ENCODE results near the gene PDE7B. TPM values are rescaled to one million over a fixed set of nuclear protein-coding genes. Genes with fewer than 3 reads are reported as not detected.

Gene PDE7B
- total and polyA plus RNA-seq, 2 of the 8 experiments (the other 6 are each of a cell fraction or from before 2014, with no cell fraction given) = not detected

GRCh38 chr6:136175873-136176272 lies 324.4 kb downstream of the PDE7B start:
- H3K79me2 ChIP-seq (ENCODE audit: control insufficient read depth in 1 of 2, insufficient read depth in 2 of 2, low read length in 2 of 2) = no peaks in the 10 kb centered on the region
- no peak overlapping the region for H4K5ac ChIP-seq (ENCODE audit: insufficient read length, low read depth, low read length)
- POLR2A ChIA-PET (ENCODE audit: partially characterized antibody) = no interaction called here
- no peak overlapping the region for H3K4ac ChIP-seq (replicated peaks; ENCODE audit: insufficient read length, low read depth, low read length)
- no peak overlapping the region for H2BK5ac ChIP-seq (ENCODE audit: low read depth, low read length)
- H2BK20ac ChIP-seq (ENCODE audit: low read length) = no peak overlapping the region
- no peak overlapping the region for H3K4me2 ChIP-seq (ENCODE audit: insufficient read depth in 1 of 2, low read depth in 2 of 2, low read length in 2 of 2)
- no peak overlapping the region for H3K18ac ChIP-seq (ENCODE audit: extremely low read depth, low read length)
- no peak overlapping the region for H2BK12ac ChIP-seq (ENCODE audit: low read depth, low read length)
- no peak overlapping the region for H2AFZ ChIP-seq (ENCODE audit: low read length)
- H3K4me1 ChIP-seq (replicated peaks in 1 of 4; ENCODE audit: control insufficient read depth in 3 of 4, insufficient read depth in 4 of 4, low read length in 3 of 4) = no peaks in the 10 kb centered on the region
- H3K27me3 ChIP-seq (replicated peaks in 1 of 4; ENCODE audit: control insufficient read depth in 3 of 4, extremely low read depth in 1 of 4, insufficient read depth in 3 of 4, low read length in 3 of 4) = no peaks in the 10 kb centered on the region
- H3K79me1 ChIP-seq (ENCODE audit: low read depth, low read length) = no peaks in the 10 kb centered on the region
- WGBS, 2 experiments (ENCODE audit: extremely low coverage in 1 of 2, insufficient coverage in 1 of 2, insufficient read length in 1 of 2, insufficient replicate concordance in 2 of 2, low coverage in 1 of 2, low lambda C conversion rate in 2 of 2, missing lambda C conversion rate in 1 of 2) = 83% methylated on average over 1 of the region's 1 CpG; no CpG with 5 or more reads in 1 of the 2 experiments
- no peaks in the 10 kb centered on the region for H4K20me1 ChIP-seq (replicated peaks in 1 of 2; ENCODE audit: control insufficient read depth in 1 of 2, insufficient read depth in 2 of 2, low read length in 2 of 2)
- no peak overlapping the region for H3K27ac ChIP-seq (ENCODE audit: low read depth, low read length)
- H4K91ac ChIP-seq (replicated peaks; ENCODE audit: insufficient read length, low read length) = no peak overlapping the region
- H2BK120ac ChIP-seq (replicated peaks; ENCODE audit: low read depth, low read length) = no peak overlapping the region
- H3K9me3 ChIP-seq (ENCODE audit: insufficient read depth in 2 of 2, low read depth in 1 of 2, low read length in 1 of 2) = no peaks in the 10 kb centered on the region
- H3K4me3 ChIP-seq (ENCODE audit: extremely low read depth in 1 of 4, insufficient read depth in 2 of 4, low read depth in 3 of 4, low read length in 4 of 4) = no peak overlapping the region
- no peak for DNase-seq (ENCODE audit: low read depth in 1 of 2, low spot score in 2 of 2)
- no peak for FAIRE-seq
- no peak overlapping the region for H2BK15ac ChIP-seq (ENCODE audit: low read length)
- H3K9ac ChIP-seq (replicated peaks in 1 of 4; ENCODE audit: extremely low read depth in 1 of 4, low read depth in 3 of 4, low read length in 3 of 4) = no peak overlapping the region
- no peak overlapping the region for H4K8ac ChIP-seq (ENCODE audit: extremely low read depth, insufficient read depth, low read length)
- H3K23ac ChIP-seq (ENCODE audit: insufficient read length) = no peak overlapping the region
- no peak overlapping the region for H3K14ac ChIP-seq (ENCODE audit: insufficient read length)
- H2AK5ac ChIP-seq (ENCODE audit: low read depth, low read length) = no peak overlapping the region
- CTCF ChIA-PET (ENCODE audit: partially characterized antibody) = no interaction called here
- H3K56ac ChIP-seq (replicated peaks; ENCODE audit: insufficient read length, low read depth, low read length) = no peak overlapping the region
- no peak for TF ChIP-seq EP300 (IDR thresholded peaks at IDR 0.05; ENCODE audit: borderline replicate concordance in 1 of 2, low read depth in 2 of 2, low read length in 2 of 2)
- H3K23me2 ChIP-seq (ENCODE audit: low read depth, low read length) = no peaks in the 10 kb centered on the region
- H3K36me3 ChIP-seq (ENCODE audit: control insufficient read depth in 2 of 4, insufficient read depth in 4 of 4, low read length in 3 of 4) = no peaks in the 10 kb centered on the region

All from H1 (cell line).